Kidney (tissue), 14 donors: Measurements from ENCODE around the gene NCDN. TPM values are rescaled to one million over a fixed set of nuclear protein-coding genes. Genes with fewer than 3 reads are reported as not detected.

Source experiments
- DNase-seq, 5 donors: peaks; one replicate each; pipeline ENCODE4 v3.0.0-alpha.2; 2013 to 2020
- FAIRE-seq: peaks from 2 replicates; lab custom pipeline; 2012; peaks lifted over from hg19 to GRCh38; lab: Jason Lieb, UNC
- H3K27ac ChIP-seq, 2 donors: one replicate each; pipeline ENCODE4 v1.7.0; 2013; ENCODE audit warnings: low read depth in 2 of 2, low read length in 2 of 2, inconsistent platforms in 1 of 2
- H3K27me3 ChIP-seq: one replicate; pipeline ENCODE4 v1.7.1; 2013; ENCODE audit warnings: low read length, inconsistent platforms; ENCODE audit not compliant: control insufficient read depth, insufficient read depth
- H3K36me3 ChIP-seq, 3 donors: one replicate each; pipeline versions ENCODE4 v1.7.0 to v1.7.1; 2013; ENCODE audit warnings: low read length in 3 of 3, control low read depth in 1 of 3, inconsistent platforms in 1 of 3; ENCODE audit not compliant: insufficient read depth in 3 of 3, control insufficient read depth in 2 of 3
- H3K4me1 ChIP-seq, 3 donors: one replicate each; pipeline versions ENCODE4 v1.7.0 to v1.7.1; 2013; ENCODE audit warnings: low read length in 3 of 3, inconsistent platforms in 1 of 3, low read depth in 1 of 3; ENCODE audit not compliant: control insufficient read depth in 2 of 3, insufficient read depth in 2 of 3
- H3K4me3 ChIP-seq, 3 donors: one replicate each; pipeline versions ENCODE4 v1.7.0 to v1.8.1; 2013; ENCODE audit warnings: low read length in 3 of 3, control low read depth in 1 of 3, inconsistent platforms in 1 of 3
- H3K9ac ChIP-seq, 3 donors: one replicate each; pipeline versions ENCODE4 v1.7.0 to v1.7.1; 2013; ENCODE audit warnings: low read length in 3 of 3, control low read depth in 1 of 3, inconsistent platforms in 1 of 3
- H3K9me3 ChIP-seq, 3 donors: one replicate each; pipeline versions ENCODE4 v1.7.0 to v1.7.1; 2013; ENCODE audit warnings: low read length in 3 of 3, control low read depth in 1 of 3, inconsistent platforms in 1 of 3; ENCODE audit not compliant: control insufficient read depth in 2 of 3, insufficient read depth in 1 of 3
- CTCF ChIP-seq: IDR thresholded peaks from 3 replicates; pipeline ENCODE4 v1.5.1; 2012; ENCODE audit warnings: mild to moderate bottlenecking, moderate library complexity, borderline replicate concordance; ENCODE audit not compliant: insufficient read depth; ENCODE audit errors: extremely low read depth
- intact Hi-C: fragments of 100-400 bp; cut with DNase I; formaldehyde crosslinking; loops from one replicate; pipeline ENCODE4 v1.11.1; 2022
- polyA plus RNA-seq: library from polyadenylated mRNA; stranded (reverse); fragments of 350-450 nt; fragmentation: Illumina TruSeq; extraction: RNeasy Lipid Tissue Mini Kit (QIAGEN cat#74804); gene quantifications from one replicate; pipeline ENCODE4 v1.2.3, GENCODE V29; 2014; ENCODE audit warnings: low read depth, low replicate concordance; ENCODE audit not compliant: insufficient read depth
- total RNA-seq: library from RNA; stranded (reverse); fragmentation: NEBNext Ultra II Directional; extraction: Animal tissue kit (Norgen Biotek cat#: 25700); gene quantifications from one replicate; pipeline ENCODE4 v1.2.1, GENCODE V29; 2021
- donor health status: control.
- donor health status: control.
- donor health status: control.
- donor health status: control.
- donor health status: control.
- donor health status: DM: yes; HTN: yes; CAD: no.
- donor health status: Normal renal cell carcinoma (clear cell type).

NCDN gene
- total and polyA plus RNA-seq, 2 donors from 2014 or later = 14.3 to 22.4 TPM

DNA sequence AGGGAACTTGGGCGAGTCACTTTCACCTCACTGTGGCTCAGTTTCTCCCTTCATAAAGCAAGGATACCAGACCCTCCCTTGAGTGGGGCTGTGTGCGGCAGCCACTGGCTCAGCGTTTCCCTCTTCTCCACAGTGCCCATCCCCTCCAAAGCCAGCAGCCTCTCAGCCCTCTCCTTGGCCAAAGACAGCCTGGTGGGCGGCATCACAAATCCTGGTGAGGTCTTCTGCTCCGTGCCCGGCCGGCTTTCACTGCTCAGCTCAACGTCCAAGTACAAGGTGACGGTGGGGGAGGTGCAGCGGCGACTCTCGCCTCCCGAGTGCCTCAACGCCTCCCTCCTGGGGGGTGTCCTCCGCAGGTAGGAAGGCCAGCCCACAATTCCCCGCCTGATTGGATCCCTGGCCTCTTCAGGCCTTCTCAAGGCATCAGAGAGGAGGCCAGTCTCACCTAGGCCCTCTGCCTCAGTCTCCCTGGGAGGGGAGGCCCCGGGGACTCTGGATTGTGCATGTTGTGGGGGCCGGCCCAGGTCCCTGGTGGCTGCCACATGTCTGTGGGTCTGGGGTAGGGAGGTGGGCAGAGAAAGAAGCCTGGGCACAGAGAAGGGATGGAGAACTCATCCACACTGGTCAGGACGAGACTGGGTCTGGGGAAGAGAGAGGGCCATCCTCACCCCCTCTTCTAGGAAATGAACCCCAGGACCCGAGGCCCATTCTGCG, 30.8 kb downstream of the NCDN start:
- intact Hi-C loops = no loop called here
- TF ChIP-seq CTCF = no peak
- H3K27me3 ChIP-seq = no peaks in the 10 kb centered on the region
- DNase-seq = no peak
- no peaks in the 10 kb centered on the region for H3K36me3 ChIP-seq
- H3K9me3 ChIP-seq = no peaks in the 10 kb centered on the region
- H3K9ac ChIP-seq = no peak overlapping the region
- no peak for FAIRE-seq
- no peak overlapping the region for H3K4me3 ChIP-seq
- no peaks in the 10 kb centered on the region for H3K4me1 ChIP-seq
- H3K27ac ChIP-seq = no peak overlapping the region

- H3K27ac ChIP-seq = no peak overlapping the region
- H3K4me3 ChIP-seq = no peak overlapping the region
- intact Hi-C loops = no loop called here
- no peaks in the 10 kb centered on the region for H3K4me1 ChIP-seq
- no peak for DNase-seq
- FAIRE-seq = no peak
- no peaks in the 10 kb centered on the region for H3K27me3 ChIP-seq
- H3K9me3 ChIP-seq = no peaks in the 10 kb centered on the region
- no peak overlapping the region for H3K9ac ChIP-seq
- H3K36me3 ChIP-seq = no peaks in the 10 kb centered on the region
- no peak for TF ChIP-seq CTCF
These were observed 32.2 kb downstream of the NCDN start for GRCh38 chr1:35589516-35590427.

DNA sequence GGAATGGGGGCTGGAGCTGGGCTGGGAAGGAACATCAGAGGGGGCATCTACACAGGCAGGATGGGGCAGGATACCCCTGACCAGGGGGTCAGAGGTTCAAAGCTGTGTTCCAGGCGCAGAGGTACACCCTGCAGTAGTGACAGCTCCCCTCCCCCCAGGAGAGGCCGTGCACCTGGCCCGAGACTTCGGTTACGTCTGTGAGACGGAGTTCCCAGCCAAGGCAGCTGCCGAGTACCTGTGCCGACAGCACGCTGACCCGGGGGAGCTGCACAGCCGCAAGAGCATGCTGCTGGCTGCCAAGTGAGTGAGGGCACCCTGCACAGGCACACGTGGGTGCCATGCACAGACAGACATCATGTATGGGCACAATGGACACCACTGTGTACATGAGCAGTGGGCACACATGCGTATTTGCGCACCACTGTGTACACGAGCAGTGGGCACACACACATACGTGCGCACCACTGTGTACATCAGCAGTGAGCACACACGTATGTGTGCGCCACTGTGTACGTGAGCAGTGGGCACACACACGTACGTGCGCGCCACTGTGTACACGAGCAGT, 33.0 kb downstream of the NCDN start:
- H3K36me3 ChIP-seq = peaks cover 0 to under 1% (median 0%) of the 10 kb centered on the region in 3 donors
- no peak for DNase-seq
- no peak overlapping the region for H3K9ac ChIP-seq
- intact Hi-C loops = no loop called here
- no peak overlapping the region for H3K4me3 ChIP-seq
- no peaks in the 10 kb centered on the region for H3K9me3 ChIP-seq
- no peaks in the 10 kb centered on the region for H3K27me3 ChIP-seq
- H3K4me1 ChIP-seq = no peaks in the 10 kb centered on the region
- no peak for TF ChIP-seq CTCF
- no peak for FAIRE-seq
- no peak overlapping the region for H3K27ac ChIP-seq
